Daoy (cell line): ENCODE results near the gene PTRH1. TPM values are rescaled to one million over a fixed set of nuclear protein-coding genes. Genes with fewer than 3 reads are reported as not detected.

ENCODE experiments used
- DNase-seq: peaks from one replicate; pipeline ENCODE4 v3.0.0-alpha.2; 2015; ENCODE audit warnings: low read depth
- total RNA-seq: library from RNA; depleted of rRNA; stranded (reverse); fragments of >200 nt; shearing (Covaris generic); gene quantifications from 2 replicates; pipeline ENCODE4 v1.2.3, GENCODE V29; 2014

Gene PTRH1
- total RNA-seq, 1 experiment from 2014 or later: 31.4 TPM

DNA sequence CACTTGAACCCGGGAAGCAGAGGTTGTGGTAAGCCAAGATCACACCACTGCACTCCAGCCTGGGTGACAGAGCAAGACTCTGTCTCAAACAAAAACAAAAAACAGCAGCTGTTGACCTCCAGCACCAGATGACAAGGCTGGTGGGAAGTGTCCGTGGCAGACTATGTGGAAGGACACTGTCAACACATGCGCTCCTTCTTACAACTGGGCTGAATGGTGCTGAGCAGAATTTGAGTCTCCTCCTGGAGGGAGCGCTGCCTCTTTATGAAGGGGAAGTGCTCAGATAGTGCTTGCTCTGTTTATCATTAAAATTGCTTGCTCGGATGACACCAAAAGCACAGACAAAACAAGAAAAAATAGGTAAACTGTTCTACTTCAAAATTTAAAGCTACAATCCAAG lies 17.9 kb downstream of the PTRH1 start:
- no peak for DNase-seq

DNA sequence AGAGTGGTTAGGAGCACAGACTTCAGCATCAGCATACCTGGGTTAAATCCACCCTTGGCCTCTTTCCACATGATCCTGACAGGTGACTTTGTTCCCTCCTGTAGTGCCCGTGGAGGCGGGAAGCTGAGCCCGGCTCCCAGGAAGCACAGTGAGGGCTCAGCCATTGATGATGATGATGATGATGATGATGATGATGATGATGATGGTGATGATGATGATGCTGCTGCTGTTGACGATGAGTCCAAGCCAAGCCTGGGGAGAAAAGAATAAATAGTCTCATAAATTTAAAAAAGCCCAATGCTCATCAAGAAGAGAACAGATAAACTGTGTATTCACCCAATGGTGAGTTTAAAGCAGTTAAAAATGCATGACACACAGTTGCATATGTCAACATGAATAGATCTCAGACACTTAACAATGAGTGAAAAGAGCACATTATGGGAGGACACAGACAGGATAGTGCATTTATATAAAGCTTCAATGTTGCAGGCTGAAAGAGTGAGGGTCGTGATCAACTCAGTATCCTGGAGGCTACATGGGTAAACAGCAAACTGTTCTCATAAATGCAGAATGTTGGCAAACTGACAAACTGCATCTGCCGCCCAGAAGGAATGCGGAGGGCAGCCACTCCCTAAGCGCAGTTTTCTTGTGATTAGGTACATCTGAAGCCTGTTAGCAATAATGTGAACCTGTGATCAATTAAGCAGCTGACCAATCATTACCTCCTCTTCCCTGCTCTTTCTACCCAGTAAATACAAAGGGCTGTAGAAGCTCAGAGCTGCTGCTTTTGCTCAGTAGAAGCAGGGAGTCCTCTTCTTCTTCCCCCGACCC lies 20.4 kb downstream of the PTRH1 start:
- DNase-seq: no peak

DNA sequence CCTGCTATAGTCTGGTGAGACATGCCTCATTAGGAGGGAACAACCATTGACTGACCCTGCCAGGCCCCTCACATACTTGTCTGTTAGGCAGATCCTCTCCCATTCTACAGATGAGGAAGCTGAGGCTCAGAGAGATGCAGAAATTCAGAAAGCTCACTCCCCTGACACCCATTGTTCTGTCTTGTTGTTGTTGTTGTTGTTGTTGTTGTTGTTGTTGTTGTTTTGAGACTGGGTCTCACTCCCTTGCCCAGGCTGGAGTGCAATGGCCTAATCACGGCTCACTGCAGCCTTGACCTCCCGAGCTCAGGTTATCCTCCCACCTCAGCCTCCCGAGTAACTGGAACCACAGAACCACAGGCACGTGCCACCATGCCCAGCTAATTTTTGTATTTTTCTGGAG lies 21.8 kb downstream of the PTRH1 start:
- DNase-seq: no peak

DNA sequence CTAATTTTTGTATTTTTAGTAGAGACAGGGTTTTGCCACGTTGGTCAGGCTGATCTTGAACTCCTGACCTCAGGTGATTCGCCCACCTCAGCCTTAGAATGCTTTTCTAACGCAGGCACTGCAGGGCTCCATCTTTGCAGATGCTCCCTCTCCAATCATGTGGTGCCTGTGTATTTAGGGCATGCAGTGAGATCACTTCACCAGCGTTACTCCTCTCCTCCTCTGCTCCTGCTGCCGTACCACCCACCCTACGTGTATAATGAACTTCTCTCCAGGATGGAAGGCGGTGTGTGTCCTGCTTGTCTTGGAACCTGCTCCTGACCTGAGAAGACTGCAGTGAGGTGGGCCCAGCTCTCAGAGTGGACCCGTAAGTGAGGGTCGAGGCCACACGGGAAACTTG lies 22.3 kb downstream of the PTRH1 start:
- no peak for DNase-seq

DNA sequence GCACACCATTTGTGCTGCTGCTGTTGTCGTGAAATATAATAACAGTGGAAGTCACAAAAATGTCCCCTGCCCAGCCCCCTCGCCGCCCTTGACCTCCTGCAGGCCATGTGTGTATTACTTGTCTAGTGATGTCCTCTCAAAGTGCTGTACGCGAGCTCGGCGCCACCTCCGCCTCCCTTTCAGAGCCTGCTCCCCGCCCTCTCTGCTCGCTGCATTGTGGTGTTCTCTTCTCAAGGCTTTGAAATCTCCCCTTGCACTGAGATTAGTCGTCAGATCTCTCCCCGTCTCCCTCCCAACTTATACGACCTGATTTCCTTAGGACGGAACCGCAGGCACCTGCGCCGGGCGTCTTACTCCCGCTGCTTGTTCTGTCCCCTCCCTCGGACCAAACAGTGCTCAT lies 23.4 kb downstream of the PTRH1 start:
- no peak for DNase-seq

DNA sequence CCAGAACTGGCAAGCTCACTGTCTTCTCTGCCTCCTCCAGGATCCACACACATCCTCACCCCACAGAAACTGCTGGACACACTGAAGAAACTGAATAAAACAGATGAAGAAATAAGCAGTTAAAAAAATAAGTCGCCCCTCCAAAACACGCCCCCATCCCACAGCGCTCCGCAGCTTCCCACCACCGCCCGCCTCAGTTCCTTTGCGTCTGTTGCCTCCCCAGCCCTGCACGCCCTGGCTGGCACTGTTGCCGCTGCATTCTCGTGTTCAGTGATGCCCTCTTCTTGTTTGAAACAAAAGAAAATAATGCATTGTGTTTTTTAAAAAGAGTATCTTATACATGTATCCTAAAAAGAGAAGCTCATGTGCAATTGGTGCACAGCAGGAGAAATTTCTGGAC lies 24.7 kb downstream of the PTRH1 start:
- DNase-seq: no peak

- DNase-seq: no peak
Measured at GRCh38 chr9:127689329-127690000, 26.0 kb downstream of the PTRH1 start.

GRCh38 chr9:127686461-127687393 lies 28.7 kb downstream of the PTRH1 start:
- no peak for DNase-seq

- DNase-seq: peak; percentile 53
Measured at GRCh38 chr9:127684576-127684975, 30.9 kb downstream of the PTRH1 start.

DNA sequence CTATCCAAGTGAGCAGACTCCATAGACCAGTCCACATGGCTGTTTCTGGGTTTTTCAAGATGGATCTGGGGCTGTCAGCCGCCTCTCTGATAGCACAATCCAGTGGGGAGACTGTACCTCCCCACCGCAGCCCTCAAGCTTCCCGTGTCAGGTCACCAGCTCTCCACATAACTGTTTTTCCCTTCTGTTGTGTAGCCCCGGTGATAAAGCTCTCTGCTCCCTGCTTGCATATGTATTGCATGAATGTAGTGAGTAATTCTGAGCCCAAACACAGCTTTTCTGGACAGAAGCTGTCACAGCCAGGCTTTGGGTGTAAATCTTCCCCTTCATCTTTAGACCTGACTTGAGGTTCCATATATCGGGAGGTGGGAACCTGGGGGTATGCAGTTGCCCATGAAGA lies 31.7 kb downstream of the PTRH1 start:
- no peak for DNase-seq

GRCh38 chr9:127682351-127683136 lies 32.9 kb downstream of the PTRH1 start:
- no peak for DNase-seq

DNA sequence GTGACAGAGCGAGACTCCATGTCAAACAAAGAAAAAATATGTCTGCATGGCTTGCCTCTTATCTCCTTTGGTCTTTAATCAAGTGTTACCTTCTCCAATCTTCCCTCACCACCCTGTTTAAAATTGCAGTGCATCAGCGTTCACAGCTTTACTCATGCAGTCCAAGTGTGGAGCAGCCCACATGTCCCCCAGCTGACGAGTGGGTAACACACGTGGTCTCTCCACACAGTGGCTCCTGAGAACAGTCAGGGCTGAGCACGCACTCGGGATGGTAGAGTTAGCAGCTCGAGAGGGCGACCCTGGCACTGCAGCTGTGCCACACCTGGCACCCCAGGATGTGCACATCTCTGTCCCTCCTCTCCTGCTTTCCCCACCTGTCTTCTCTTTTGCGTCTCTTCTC lies 34.6 kb downstream of the PTRH1 start:
- no peak for DNase-seq

DNA sequence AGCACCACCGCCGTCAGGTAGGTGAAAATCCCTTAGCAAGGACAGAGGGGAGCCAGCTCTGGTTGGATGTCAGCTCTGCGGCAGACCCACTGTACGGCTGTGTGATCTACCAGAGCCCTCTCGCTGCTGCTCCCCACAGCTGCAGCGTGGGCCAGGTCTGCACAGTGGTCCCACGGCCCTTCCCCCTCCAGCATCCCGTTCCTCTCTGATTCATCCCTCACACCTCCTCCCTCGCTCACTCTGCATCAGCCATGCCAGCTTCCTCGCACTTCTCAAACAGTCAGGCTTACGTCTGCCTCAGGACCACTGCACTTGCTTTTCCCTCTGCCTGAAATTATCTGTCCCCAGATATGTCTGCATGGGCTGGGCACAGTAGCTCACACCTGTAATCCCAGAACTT lies 35.2 kb downstream of the PTRH1 start:
- DNase-seq: no peak

DNA sequence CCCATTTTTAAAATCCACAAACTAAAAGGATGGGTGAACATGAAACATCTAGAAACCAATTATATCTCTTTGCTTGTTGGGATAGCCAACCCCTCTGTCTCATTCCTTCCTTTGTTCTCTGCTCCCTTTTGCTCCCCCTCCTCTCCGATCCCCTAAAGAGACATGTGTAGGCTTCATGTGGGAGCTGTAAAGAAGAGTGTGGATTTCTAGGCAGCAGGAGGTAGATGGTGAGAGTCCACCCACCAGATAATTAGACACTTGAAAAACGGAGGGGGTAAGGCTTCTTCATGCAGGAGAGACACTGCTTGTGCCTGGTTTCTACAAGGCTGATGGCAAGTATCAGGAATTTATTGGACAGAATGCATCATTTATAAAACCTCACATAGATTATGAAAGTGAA lies 36.0 kb downstream of the PTRH1 start:
- no peak for DNase-seq

DNA sequence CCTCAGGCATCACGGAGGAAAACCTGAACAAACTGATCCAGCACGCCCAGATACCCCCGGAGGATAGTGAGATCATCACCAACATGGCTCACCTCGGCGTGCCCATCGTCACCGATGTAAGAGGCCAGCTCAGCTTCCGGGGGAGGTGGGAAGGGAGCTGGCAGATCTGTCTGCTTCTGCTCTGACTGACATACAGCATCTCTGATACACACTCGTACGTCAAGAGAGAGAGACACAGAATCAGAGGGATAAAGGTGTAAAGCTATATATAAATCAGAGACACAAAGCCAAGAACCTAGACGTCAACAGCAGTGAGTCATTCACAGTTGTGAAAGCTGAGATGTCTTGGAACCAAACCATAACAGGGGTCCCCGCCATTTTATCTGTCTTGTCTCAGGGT lies 38.8 kb downstream of the PTRH1 start:
- peak; percentile 16 for DNase-seq

- DNase-seq: no peak
Measured at GRCh38 chr9:127673234-127673633, 42.2 kb downstream of the PTRH1 start.

DNA sequence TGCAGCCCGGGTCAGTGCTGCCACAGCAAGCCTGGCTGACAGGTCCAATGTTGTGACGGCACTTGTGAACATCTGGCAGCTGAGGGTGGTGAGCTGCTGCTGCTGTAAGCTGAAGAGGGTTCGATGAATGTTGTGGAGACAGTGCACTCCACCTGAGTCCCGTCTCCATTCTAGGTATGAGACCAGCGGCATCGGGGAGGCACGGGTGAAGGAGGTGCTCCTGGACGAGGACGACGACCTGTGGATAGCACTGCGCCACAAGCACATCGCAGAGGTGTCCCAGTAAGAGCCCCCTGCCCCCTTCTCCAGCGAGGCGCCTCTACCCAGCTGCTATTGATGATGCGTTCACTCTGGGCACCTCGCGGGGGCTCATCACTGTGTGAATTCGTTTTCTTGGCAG lies 47.6 kb downstream of the PTRH1 start:
- DNase-seq: no peak

DNA sequence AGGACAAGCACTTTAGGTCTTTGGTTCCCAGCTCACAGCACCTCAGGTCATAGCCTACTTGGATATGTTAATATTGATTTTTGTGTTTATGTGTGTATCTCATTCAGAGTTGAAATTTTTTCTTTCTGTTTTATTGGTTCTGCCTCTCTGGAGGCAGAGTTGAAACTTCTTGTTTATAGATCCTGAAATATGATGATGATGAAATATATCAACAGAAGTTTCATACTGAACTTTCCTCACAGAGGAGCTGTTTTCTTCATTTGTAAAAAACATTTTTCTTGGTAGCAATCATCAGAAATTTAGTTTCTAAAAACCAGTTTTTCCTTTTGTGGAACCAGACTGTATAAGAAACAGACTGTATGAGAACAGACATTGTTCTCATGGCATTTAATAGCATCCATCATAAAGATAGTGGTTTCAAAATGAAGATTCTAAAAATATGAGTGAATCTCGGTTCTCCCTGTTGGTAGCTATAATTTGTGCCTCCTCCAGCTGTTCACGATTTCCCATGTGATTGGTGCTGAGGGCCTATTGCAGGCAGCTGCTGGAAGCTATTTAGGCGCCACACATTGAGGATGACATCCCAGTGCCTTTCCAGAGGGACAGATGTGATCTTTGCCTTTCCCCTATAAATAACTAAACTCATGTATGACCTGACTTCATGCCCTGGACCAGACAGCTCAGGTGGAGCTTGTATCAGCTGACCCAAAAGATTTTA lies 48.2 kb downstream of the PTRH1 start:
- no peak for DNase-seq

GRCh38 chr9:127664678-127665507 lies 50.6 kb downstream of the PTRH1 start:
- no peak for DNase-seq

DNA sequence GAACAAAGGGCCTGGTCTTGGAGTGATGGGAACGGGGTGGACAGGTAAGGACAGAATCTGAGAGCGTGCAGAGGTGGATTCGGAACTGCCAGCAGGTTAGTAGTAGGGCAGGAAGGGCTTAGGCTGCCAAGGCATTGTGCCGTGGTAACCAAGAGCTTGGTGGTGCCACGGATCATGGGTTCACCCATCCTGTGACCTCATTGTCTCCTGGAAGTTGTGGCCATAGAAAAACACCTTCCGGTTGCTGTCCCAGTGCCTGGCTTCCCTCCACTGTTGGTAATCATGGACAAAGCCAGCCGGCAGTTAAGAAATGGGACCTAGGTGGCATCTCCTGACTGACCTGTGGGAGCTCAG lies 51.2 kb downstream of the PTRH1 start:
- no peak for DNase-seq
